Gastrocnemius medialis (tissue), 4 donors: Measurements from ENCODE around the gene PRIM2.
"Not testable (repeated sequence)": the region's sequence is repeated elsewhere in the genome, so short reads cannot be mapped to it uniquely, and the experiment has no call there.

ENCODE experiments used
- POLR2A ChIP-seq, 2 donors: fragments of 450-650 bp; IDR thresholded peaks; one replicate each; pipeline ENCODE4 v1.6.1; 2017; ENCODE audit warnings: antibody characterized with exemption in 2 of 2, mild to moderate bottlenecking in 2 of 2, moderate library complexity in 2 of 2
- TF ChIP-seq, protein P1 (sequence below), 5 experiments: fragments of 450-650 bp in 3 of 5; fragments of 200-600 bp in 2 of 5; sonication (generic) in 2 of 5; IDR thresholded peaks in 4 of 5; conservative IDR thresholded peaks in 1 of 5; 1 replicate in 4 of 5; 2 replicates in 1 of 5; pipeline ENCODE4 v1.5.1; 2016 to 2019; ENCODE audit warnings: antibody characterized with exemption in 5 of 5, mild to moderate bottlenecking in 3 of 5, moderate library complexity in 3 of 5

DNA sequence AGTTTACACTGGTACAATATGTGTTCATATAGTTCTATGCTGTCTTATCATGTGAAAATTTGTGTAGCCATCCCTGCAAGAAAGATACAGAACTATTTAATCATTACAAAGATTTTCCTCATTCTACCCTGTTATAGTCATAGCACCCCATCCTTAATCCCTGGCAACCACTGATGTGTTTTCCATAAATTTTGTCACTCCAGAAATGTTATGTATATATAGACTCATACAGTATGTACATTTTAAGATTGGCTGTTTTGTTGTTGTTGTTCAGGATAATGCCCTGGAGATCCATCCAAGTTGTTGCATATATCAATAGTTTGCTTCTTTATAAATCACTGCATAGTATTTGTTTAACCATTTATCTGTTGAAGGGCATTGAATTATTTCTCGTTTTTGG, 163.7 kb downstream of the PRIM2 start:
- TF ChIP-seq, protein P1, sequence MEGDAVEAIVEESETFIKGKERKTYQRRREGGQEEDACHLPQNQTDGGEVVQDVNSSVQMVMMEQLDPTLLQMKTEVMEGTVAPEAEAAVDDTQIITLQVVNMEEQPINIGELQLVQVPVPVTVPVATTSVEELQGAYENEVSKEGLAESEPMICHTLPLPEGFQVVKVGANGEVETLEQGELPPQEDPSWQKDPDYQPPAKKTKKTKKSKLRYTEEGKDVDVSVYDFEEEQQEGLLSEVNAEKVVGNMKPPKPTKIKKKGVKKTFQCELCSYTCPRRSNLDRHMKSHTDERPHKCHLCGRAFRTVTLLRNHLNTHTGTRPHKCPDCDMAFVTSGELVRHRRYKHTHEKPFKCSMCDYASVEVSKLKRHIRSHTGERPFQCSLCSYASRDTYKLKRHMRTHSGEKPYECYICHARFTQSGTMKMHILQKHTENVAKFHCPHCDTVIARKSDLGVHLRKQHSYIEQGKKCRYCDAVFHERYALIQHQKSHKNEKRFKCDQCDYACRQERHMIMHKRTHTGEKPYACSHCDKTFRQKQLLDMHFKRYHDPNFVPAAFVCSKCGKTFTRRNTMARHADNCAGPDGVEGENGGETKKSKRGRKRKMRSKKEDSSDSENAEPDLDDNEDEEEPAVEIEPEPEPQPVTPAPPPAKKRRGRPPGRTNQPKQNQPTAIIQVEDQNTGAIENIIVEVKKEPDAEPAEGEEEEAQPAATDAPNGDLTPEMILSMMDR (IDR thresholded peaks at IDR 0.05 in 4 of 5, conservative IDR thresholded peaks at IDR 0.05 in 1 of 5), result not testable (repeated sequence)
- TF ChIP-seq POLR2A (IDR thresholded peaks at IDR 0.05), result not testable (repeated sequence)
